Measurements from ENCODE around the gene CACNA1I. TPM values are rescaled to one million over a fixed set of nuclear protein-coding genes. Genes with fewer than 3 reads are reported as not detected.

The CACNA1I gene
- total RNA-seq, 1 experiment from 2014 or later: 0.03 TPM

DNA sequence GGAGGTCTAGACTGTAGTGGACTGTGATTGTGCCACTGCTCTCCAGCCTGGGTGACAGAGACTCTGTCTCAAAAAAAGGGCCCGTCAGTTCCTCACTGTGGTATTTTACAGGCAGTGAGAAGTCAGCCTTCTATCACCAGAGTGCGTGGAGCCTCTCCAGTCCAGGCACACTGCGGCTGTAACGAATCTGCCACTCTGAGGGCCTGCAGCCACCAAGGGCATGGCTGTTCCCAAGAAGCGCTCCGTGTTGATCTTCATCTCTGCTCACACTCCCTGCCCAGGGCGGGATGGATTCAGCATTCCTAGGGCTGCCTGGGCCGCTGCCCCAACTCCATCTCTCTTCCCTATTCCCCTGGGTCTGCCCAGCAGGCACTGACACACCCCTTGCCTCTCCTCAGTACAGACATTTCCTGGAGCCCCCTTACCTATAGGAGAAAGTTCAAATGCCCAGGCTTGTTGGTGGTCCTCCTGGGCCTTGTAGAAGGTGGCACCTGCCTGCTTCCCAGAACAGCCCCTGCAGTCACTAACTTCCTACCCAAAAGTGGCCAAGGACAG lies 148.4 kb downstream of the CACNA1I start:
- no peak overlapping the region for H3K27ac ChIP-seq
- no peaks in the 10 kb centered on the region for H3K36me3 ChIP-seq
- no peaks in the 10 kb centered on the region; the same call in 1 of the 2 replicates for H3K27me3 ChIP-seq (replicated peaks)
- no peaks in the 10 kb centered on the region for H3K4me1 ChIP-seq (replicated peaks)
- no peaks in the 10 kb centered on the region; the same call in 1 of the 2 replicates for H3K9me3 ChIP-seq (replicated peaks)
- DNase-seq (ENCODE audit: low read depth in 1 of 2, low spot score in 2 of 2): no peak
- H3K4me3 ChIP-seq: no peak overlapping the region

DNA sequence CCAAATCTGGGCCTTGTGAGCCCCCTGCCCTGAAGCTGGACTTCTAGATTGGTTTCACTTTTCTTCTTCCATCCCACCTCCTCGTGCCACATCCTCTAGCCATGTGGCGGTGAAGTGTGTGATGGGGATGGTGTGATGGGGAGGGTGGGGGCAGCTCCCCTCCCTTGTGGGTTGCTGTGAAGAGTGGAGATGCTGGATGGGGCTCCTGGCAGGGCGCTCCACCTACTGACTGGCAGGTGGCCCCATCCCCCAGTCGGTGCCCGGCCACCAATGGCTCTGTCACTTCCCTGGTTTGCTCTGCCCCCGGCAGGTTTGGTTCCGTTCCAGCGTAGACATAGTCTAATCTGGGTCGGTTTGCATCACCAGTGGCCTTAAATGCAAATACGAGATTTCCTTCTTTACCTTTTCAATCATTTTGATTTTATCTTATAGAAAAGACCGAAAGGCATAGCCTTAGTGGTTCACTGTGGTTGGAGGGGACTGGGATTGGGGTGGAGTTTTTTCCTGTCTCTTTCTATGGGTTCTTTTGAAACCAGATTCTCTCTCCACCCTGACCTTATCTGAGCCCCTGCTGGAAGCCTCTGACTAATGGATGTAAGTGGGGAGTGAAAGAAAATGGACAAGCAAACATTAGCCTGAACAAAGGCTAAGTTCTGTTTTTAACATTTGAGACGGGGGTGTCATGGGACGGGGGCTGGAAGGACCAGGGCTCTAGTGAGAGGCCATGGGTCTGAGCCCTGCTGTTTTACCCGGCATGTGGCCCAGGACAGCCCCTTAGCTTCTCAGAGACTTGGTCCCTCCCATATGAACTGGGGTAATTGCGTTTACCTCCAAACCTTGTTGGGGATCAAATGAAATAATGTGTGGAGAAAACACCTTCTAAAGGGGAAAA lies 149.3 kb downstream of the CACNA1I start:
- H3K27me3 ChIP-seq (replicated peaks): no peaks in the 10 kb centered on the region; the same call in 1 of the 2 replicates
- no peak for DNase-seq (ENCODE audit: low read depth in 1 of 2, low spot score in 2 of 2)
- H3K4me1 ChIP-seq (replicated peaks): no peaks in the 10 kb centered on the region
- H3K27ac ChIP-seq: no peak overlapping the region
- no peaks in the 10 kb centered on the region; the same call in 1 of the 2 replicates for H3K9me3 ChIP-seq (replicated peaks)
- H3K4me3 ChIP-seq: no peak overlapping the region
- H3K36me3 ChIP-seq: no peaks in the 10 kb centered on the region

DNA sequence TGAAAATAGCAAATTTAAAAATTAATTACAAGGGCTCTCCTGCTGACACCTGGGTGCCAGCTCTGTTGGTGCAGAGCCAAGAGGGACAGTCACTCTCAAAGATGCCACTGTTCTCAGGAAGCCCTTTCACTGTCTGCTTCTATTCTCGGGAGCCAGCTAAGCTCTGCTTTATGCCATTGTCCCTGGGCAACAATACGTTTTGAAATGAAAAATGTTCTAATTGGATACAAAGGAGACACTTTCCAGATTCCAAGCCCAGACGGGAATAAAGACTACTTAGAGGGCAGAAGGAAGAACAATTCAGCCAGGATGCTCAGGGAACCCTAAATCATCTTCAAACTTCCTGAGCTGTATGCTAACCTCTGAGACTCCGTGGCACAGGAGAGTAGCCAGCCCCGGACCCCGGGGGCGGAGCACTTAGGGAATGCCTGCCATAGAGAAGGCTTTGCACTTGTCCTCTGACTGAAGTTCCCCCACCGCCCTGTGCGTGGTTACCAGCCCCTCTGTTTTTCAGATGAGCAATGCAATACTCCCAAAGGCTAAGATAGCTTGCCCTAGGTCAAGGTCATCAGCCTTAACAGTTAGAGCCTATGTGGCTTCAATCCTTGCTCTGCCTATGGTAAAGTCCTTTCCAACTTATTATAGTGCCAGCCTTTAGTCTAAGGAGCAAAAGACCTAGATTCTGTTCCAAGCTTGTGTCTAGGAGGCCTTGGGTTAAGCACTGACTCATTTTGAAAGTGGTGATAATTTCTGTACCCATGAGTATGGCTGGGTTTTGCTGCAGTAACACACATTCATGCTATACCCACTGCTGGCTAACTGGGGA lies 150.9 kb downstream of the CACNA1I start:
- no peaks in the 10 kb centered on the region for H3K4me1 ChIP-seq (replicated peaks)
- no peaks in the 10 kb centered on the region; the same call in 1 of the 2 replicates for H3K9me3 ChIP-seq (replicated peaks)
- no peak overlapping the region for H3K4me3 ChIP-seq
- H3K27me3 ChIP-seq (replicated peaks): peaks cover 6% of the 10 kb centered on the region; the same call in 1 of the 2 replicates
- H3K27ac ChIP-seq: no peak overlapping the region
- DNase-seq (ENCODE audit: low read depth in 1 of 2, low spot score in 2 of 2): no peak
- H3K36me3 ChIP-seq: no peaks in the 10 kb centered on the region

DNA sequence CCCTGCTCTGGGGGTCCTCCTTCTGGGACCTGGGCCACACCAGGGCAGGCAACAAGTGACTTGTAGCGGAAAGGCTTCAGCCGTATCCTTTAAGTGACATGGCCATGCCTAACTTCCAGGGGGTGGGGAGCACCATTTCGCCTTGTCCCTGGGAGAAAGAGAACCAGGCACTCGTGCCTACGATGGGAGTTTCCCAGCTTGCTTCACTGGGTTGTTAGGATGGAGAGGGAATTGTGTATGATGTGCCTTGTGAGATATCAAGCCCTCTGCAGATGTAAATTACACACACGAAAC lies 151.4 kb downstream of the CACNA1I start:
- DNase-seq (ENCODE audit: low read depth in 1 of 2, low spot score in 2 of 2): no peak
- no peaks in the 10 kb centered on the region; the same call in 1 of the 2 replicates for H3K9me3 ChIP-seq (replicated peaks)
- peaks cover 7% of the 10 kb centered on the region for H3K27me3 ChIP-seq (replicated peaks)
- H3K36me3 ChIP-seq: no peaks in the 10 kb centered on the region
- no peaks in the 10 kb centered on the region for H3K4me1 ChIP-seq (replicated peaks)
- H3K27ac ChIP-seq: no peak overlapping the region
- no peak overlapping the region for H3K4me3 ChIP-seq

DNA sequence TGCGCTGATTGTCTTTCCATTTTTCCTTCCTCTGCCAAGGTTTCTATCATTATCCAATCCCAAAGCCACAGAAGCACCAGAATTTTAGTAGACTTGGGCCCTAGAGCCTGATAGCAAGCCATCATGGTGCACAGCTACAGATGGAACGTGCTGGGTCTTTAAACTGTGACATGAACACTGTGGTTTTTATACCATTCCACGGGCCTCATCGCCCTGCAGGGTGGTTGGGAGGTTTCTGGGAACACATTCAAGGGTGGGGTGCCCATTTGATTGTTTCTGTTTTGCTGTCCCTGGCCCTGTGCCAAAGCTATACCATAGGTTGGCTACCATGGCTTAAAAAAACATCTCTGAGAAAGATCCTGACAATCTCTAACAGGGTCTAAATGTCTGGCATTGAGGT lies 151.9 kb downstream of the CACNA1I start:
- DNase-seq (ENCODE audit: low read depth in 1 of 2, low spot score in 2 of 2): no peak
- no peak overlapping the region for H3K4me3 ChIP-seq
- H3K36me3 ChIP-seq: no peaks in the 10 kb centered on the region
- no peaks in the 10 kb centered on the region for H3K4me1 ChIP-seq (replicated peaks)
- no peak overlapping the region for H3K27ac ChIP-seq
- H3K9me3 ChIP-seq (replicated peaks): no peaks in the 10 kb centered on the region; the same call in 1 of the 2 replicates
- peaks cover 12% of the 10 kb centered on the region for H3K27me3 ChIP-seq (replicated peaks)

DNA sequence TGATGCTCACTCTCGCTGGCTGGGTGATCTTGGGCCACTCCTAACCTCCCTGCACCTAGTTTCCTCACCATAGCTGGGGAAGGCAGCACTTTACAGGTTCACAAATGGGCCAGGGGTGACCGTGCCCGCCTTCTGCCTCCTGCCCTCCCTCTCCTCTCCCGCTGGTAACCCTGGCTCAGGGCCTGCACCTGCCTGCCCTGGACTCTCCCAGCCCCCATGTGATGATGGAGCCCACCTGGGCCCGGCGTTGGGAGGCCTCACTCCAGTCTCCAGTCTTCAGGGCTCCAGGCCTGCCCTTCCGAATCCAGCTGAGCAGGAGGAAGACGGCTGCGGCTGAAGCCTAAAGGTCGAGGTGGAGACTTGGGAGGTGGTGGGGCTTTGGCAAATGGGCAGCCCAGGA lies 152.9 kb downstream of the CACNA1I start:
- H3K27me3 ChIP-seq (replicated peaks): peaks cover 12% of the 10 kb centered on the region
- H3K27ac ChIP-seq: no peak overlapping the region
- no peak for DNase-seq (ENCODE audit: low read depth in 1 of 2, low spot score in 2 of 2)
- H3K4me3 ChIP-seq: no peak overlapping the region
- H3K36me3 ChIP-seq: no peaks in the 10 kb centered on the region
- H3K4me1 ChIP-seq (replicated peaks): no peaks in the 10 kb centered on the region
- H3K9me3 ChIP-seq (replicated peaks): no peaks in the 10 kb centered on the region; the same call in 1 of the 2 replicates

DNA sequence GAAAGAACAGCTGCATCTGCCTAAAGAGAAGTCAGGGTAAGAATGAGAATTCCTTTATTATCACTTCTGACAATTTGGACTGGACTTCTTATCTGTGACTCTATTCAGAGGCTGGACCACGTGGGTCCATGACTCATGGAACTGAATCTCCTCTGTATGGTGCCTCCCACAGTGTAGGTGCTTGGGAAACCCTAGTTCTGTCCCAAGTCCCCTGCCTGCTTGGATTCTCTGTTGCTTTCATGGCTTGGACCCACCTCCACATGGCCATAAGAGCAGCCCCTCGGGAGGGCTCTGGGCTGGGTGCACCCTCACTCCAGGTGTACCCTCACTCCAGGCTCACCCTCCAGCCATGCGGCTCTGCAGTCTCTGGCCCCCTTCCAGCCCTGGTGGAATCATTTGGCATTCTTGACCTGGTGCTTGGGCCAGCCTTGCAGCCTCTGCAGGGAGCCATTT lies 153.4 kb downstream of the CACNA1I start:
- Histone ChIP-seq H3K4me1 (replicated peaks) (no peaks in the 10 kb centered on the region), H3K9me3 (replicated peaks) (no peaks in the 10 kb centered on the region; the same call in 1 of the 2 replicates), H3K27me3 (replicated peaks) (peaks cover 12% of the 10 kb centered on the region), H3K27ac (no peak overlapping the region), H3K36me3 (no peaks in the 10 kb centered on the region), H3K4me3 (no peak overlapping the region)
- no peak for DNase-seq (ENCODE audit: low read depth in 1 of 2, low spot score in 2 of 2)

DNA sequence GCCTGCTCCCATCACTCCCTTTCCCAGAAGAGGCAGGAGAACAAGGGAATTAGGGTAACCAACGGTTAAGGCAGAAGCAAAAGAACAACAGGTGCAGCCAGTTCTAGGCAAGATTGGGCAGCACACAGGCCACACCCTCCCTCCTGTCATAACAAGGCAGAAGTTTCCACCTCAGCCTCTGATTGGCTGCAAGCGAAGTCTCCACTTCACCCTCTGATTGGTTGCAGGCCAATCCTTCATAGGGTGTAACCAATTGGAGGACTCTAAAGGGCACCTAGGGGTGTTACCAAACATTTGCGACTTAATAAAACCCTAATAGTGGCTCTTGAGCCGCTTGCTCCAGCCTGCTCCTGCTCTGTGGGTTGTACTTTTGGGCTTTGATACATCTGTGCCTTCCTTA lies 153.8 kb downstream of the CACNA1I start:
- peaks cover 12% of the 10 kb centered on the region for H3K27me3 ChIP-seq (replicated peaks)
- H3K4me1 ChIP-seq (replicated peaks): no peaks in the 10 kb centered on the region
- no peaks in the 10 kb centered on the region; the same call in 1 of the 2 replicates for H3K9me3 ChIP-seq (replicated peaks)
- no peak overlapping the region for H3K27ac ChIP-seq
- no peak for DNase-seq (ENCODE audit: low read depth in 1 of 2, low spot score in 2 of 2)
- H3K36me3 ChIP-seq: no peaks in the 10 kb centered on the region
- H3K4me3 ChIP-seq: no peak overlapping the region

DNA sequence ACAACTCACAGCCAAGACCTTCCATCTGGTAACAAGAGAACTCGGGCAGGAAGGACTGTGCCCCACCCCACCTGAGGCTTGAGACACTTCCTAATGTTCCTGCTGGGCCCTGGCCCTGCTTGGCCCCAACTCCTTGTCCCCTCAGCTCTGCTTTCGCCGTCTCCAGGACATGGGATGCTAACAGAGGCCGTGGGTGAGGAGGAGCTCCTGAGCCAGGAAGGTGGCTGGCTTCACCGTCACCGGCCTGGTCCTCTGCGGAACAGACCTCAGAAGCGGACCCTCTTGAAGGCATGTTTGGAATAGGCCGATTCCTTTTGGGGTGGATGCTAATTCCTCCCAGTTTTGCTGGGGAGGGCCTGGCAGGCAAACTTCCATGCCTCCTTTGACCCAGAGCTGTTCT lies 154.3 kb downstream of the CACNA1I start:
- Histone ChIP-seq H3K4me1 (replicated peaks) (no peaks in the 10 kb centered on the region), H3K9me3 (replicated peaks) (no peaks in the 10 kb centered on the region; the same call in 1 of the 2 replicates), H3K27ac (no peak overlapping the region), H3K36me3 (no peaks in the 10 kb centered on the region), H3K4me3 (no peak overlapping the region), H3K27me3 (replicated peaks) (peaks cover 12% of the 10 kb centered on the region)
- DNase-seq (ENCODE audit: low read depth in 1 of 2, low spot score in 2 of 2): no peak

DNA sequence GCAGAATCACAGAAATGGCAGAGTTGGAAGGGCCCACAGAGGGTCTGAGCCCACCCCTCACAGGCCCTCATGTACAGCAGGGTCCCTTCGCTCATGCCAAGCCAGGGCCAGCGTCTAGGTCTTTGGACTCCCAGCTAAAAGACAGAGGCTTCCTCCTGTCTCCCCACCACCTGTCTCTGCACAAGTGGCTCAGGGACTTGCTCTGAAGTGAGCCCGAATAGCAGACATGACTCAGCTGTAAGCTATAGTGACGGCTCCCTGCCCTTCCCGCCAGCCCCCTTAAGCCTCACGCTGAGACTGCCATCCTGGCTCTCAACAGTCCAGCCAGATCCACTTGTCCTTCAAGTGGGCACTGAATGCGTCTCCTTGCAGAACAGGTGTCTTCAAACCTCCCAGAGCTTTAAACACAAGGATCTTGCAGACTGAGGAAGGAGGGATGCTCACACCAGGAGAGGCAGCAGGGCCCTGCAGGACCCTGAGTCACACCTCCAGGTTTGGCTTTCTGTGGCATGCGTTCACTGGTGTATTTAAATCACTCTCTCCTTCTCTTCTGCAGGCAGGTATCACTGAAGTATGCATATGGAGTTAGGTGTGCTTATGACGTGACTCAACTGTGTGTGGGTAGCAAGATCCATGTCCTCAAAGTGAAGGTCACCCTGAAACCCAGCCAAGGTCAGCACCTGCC lies 154.9 kb downstream of the CACNA1I start:
- peaks cover 12% of the 10 kb centered on the region for H3K27me3 ChIP-seq (replicated peaks)

DNA sequence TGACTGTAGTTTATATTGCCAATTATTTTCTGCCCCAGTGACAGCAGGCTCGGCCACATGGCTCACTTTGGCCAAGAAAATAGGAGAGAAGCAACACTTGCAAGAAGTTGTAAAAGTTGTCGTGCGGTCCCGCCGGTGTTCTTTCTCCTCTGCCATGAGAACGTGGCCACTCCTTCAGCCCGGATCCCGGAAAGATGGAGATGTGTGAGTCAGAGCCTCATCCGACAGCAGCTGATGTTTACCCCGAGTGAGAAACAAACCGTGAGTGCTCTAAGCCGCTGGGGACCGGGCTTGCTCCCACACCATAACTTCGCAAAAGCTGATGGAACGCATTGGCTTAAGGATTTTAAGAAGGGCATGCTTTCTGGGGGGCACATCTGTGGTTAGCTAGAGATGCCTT lies 157.0 kb downstream of the CACNA1I start:
- H3K36me3 ChIP-seq: no peaks in the 10 kb centered on the region
- peaks cover 17% of the 10 kb centered on the region for H3K27me3 ChIP-seq (replicated peaks)
- peak in 1 of 2 experiments; percentile 3 for DNase-seq (ENCODE audit: low read depth in 1 of 2, low spot score in 2 of 2)
- H3K4me3 ChIP-seq: no peak overlapping the region
- no peaks in the 10 kb centered on the region for H3K4me1 ChIP-seq (replicated peaks)
- no peaks in the 10 kb centered on the region for H3K9me3 ChIP-seq (replicated peaks)
- no peak overlapping the region for H3K27ac ChIP-seq

More for the DNA sequence above, 154.9 kb downstream of the CACNA1I start:
- Histone ChIP-seq H3K36me3 (no peaks in the 10 kb centered on the region), H3K4me3 (no peak overlapping the region), H3K27ac (no peak overlapping the region), H3K4me1 (replicated peaks) (no peaks in the 10 kb centered on the region), H3K9me3 (replicated peaks) (no peaks in the 10 kb centered on the region; the same call in 1 of the 2 replicates)
- DNase-seq (ENCODE audit: low read depth in 1 of 2, low spot score in 2 of 2): no peak

DNA sequence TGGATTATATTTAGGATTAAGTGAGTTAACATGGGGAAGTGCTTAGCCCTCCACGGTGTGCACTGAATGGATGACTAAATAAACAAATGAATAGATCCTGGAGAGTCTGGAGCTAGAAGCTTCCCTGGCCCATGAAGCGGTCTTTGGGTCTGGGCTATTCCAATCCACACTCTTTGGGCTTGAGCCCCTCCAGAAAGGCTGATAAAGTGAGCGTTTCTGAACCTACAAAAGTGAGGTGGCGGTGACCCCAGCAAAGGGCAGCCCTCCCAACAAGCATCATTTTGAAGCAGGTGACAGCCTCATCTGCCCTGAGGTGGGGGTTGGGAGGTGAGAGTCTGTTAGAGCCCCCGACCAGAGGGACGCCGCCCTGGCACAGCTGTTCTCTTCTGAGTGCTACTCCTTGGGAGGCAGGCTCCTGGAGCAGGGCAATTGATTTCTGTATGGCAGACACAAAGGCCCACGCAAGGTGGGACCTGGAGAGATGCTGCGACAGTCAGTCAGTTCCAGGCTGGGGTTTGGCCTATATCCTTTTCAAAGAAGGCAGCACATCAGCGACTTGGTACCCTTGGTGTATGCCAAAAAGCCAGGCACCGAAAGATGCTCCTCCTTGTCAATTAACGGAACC lies 157.8 kb downstream of the CACNA1I start:
- peaks cover 23% of the 10 kb centered on the region for H3K27me3 ChIP-seq (replicated peaks)
- no peaks in the 10 kb centered on the region for H3K4me1 ChIP-seq (replicated peaks)
- no peak overlapping the region for H3K4me3 ChIP-seq
- no peak for DNase-seq (ENCODE audit: low read depth in 1 of 2, low spot score in 2 of 2)
- H3K9me3 ChIP-seq (replicated peaks): no peaks in the 10 kb centered on the region
- H3K36me3 ChIP-seq: no peaks in the 10 kb centered on the region
- H3K27ac ChIP-seq: no peak overlapping the region
